HepG2 (cell line): Measurements from ENCODE around the gene DQX1. TPM values are rescaled to one million over a fixed set of nuclear protein-coding genes. Genes with fewer than 3 reads are reported as not detected.

Source experiments
- ARNT ChIP-seq: fragments of 450-650 bp; IDR thresholded peaks from 2 replicates; pipeline ENCODE4 v1.6.1; 2017
- BORCS8-MEF2B ChIP-seq: sonication (generic); formaldehyde crosslinking; IDR thresholded peaks from 2 replicates; pipeline ENCODE4 v1.8.0; 2022; ENCODE audit warnings: mild to moderate bottlenecking, missing genetic modification reagents
- CEBPG ChIP-seq: IDR thresholded peaks from 2 replicates; pipeline ENCODE4 v1.6.1; 2016
- CHD4 ChIP-seq: fragments of 200-600 bp; sonication (generic); IDR thresholded peaks from 2 replicates; pipeline ENCODE4 v1.7.0; 2017; ENCODE audit warnings: mild to moderate bottlenecking, low read length, borderline replicate concordance
- HNF4A ChIP-seq: sonication (generic); formaldehyde crosslinking; IDR thresholded peaks from 2 replicates; pipeline ENCODE4 v1.4.0; 2020; ENCODE audit warnings: missing genetic modification reagents
- KLF16 ChIP-seq, 2 experiments: sonication (generic) in 1 of 2; formaldehyde crosslinking in 1 of 2; IDR thresholded peaks; 2 replicates each; pipeline versions ENCODE4 v1.6.1 to v1.8.0; 2016 to 2023; ENCODE audit warnings: missing genetic modification reagents in 2 of 2, missing compliant biosample characterization in 1 of 2
- MTF2 ChIP-seq: sonication (generic); formaldehyde crosslinking; IDR thresholded peaks from 2 replicates; pipeline ENCODE4 v1.5.0; 2020; ENCODE audit warnings: missing genetic modification reagents, borderline replicate concordance
- NCOA2 ChIP-seq: sonication (generic); formaldehyde crosslinking; IDR thresholded peaks from 2 replicates; pipeline ENCODE4 v1.8.0; 2022; ENCODE audit warnings: inconsistent platforms
- PHB2 ChIP-seq: fragments of 450-650 bp; IDR thresholded peaks from 2 replicates; pipeline ENCODE4 v1.6.1; 2018; ENCODE audit not compliant: partially characterized antibody
- POLR2G ChIP-seq: fragments of 200-400 bp; formaldehyde crosslinking; IDR thresholded peaks from 2 replicates; pipeline ENCODE4 v1.6.1; 2018; ENCODE audit warnings: mild to moderate bottlenecking, low read depth, low read length, moderate library complexity
- SUZ12 ChIP-seq: fragments of 150-350 bp; IDR thresholded peaks from 2 replicates; pipeline ENCODE4 v1.6.1; 2014; ENCODE audit warnings: low read depth, low read length
- TCF7 ChIP-seq: sonication (generic); IDR thresholded peaks from 2 replicates; pipeline ENCODE4 v1.6.1; 2016; ENCODE audit warnings: antibody characterized with exemption, low read depth
- TSC22D2 ChIP-seq: sonication (generic); formaldehyde crosslinking; IDR thresholded peaks from 2 replicates; pipeline ENCODE4 v1.5.1; 2020; ENCODE audit warnings: missing genetic modification reagents, mild to moderate bottlenecking, borderline replicate concordance
- ZNF160 ChIP-seq: sonication (generic); formaldehyde crosslinking; IDR thresholded peaks from 2 replicates; pipeline ENCODE4 v1.8.0; 2022; ENCODE audit warnings: mild to moderate bottlenecking, inconsistent platforms, missing genetic modification reagents
- ZNF333 ChIP-seq: sonication (generic); formaldehyde crosslinking; IDR thresholded peaks from 2 replicates; pipeline ENCODE4 v1.4.0; 2020; ENCODE audit warnings: mild to moderate bottlenecking, missing genetic modification reagents, borderline replicate concordance
- ZNF367 ChIP-seq: sonication (generic); formaldehyde crosslinking; IDR thresholded peaks from 2 replicates; pipeline ENCODE4 v1.4.0; 2020; ENCODE audit warnings: missing genetic modification reagents, borderline replicate concordance
- ZNF552 ChIP-seq: sonication (generic); formaldehyde crosslinking; IDR thresholded peaks from 2 replicates; pipeline ENCODE4 v1.9.0; 2022; ENCODE audit warnings: missing genetic modification reagents, mild to moderate bottlenecking, borderline replicate concordance
- ZNF713 ChIP-seq: sonication (generic); formaldehyde crosslinking; IDR thresholded peaks from 2 replicates; pipeline ENCODE4 v1.4.0; 2020; ENCODE audit warnings: mild to moderate bottlenecking, missing genetic modification reagents
- ZSCAN31 ChIP-seq: sonication (generic); formaldehyde crosslinking; IDR thresholded peaks from 2 replicates; pipeline ENCODE4 v1.5.0; 2020; ENCODE audit warnings: low read depth, mild to moderate bottlenecking, missing genetic modification reagents
- polyA plus RNA-seq, 8 experiments: library from polyadenylated mRNA; depleted of rRNA in 3 of 8; stranded (reverse) in 7 of 8; unstranded in 1 of 8; fragments of >200 nt; fragmentation: Illumina TruSeq in 4 of 8; extraction: Trizol in 4 of 8; gene quantifications; 2 replicates each; pipeline versions ENCODE4 v1.2.1 to v1.2.3, GENCODE V29; 2011 to 2016; ENCODE audit warnings: low read depth in 4 of 8, missing spikeins in 1 of 8, mixed read lengths in 1 of 8; ENCODE audit not compliant: insufficient read depth in 1 of 8
- total RNA-seq, 5 experiments: library from RNA; depleted of rRNA; stranded (reverse); fragments of >200 nt; fragmentation: Illumina TruSeq; extraction: Trizol; gene quantifications; 2 replicates each; pipeline ENCODE4 v1.2.3, GENCODE V29; 2016; ENCODE audit warnings: low read depth in 1 of 5
- TF ChIP-seq, protein P1 (sequence below): sonication (generic); formaldehyde crosslinking; IDR thresholded peaks from 2 replicates; pipeline ENCODE4 v1.5.0; 2020; ENCODE audit warnings: mild to moderate bottlenecking, missing genetic modification reagents
- TF ChIP-seq, protein P2 (sequence below): sonication (generic); formaldehyde crosslinking; IDR thresholded peaks from 2 replicates; pipeline ENCODE4 v1.8.0; 2022; ENCODE audit warnings: missing genetic modification reagents, mild to moderate bottlenecking, inconsistent platforms, borderline replicate concordance

The DQX1 gene
- total and polyA plus RNA-seq, 2 of the 13 experiments (the other 11 are each of a cell fraction or from before 2014, with no cell fraction given) = 27.6 to 89.8 TPM

- TF ChIP-seq BORCS8-MEF2B (CRISPR knock-in tag) = peak; percentile 75; the same call in 1 of the 2 replicates
- TF ChIP-seq ZNF552 (CRISPR knock-in tag) = no peak
- no peak for TF ChIP-seq ZNF160 (CRISPR knock-in tag)
- no peak for TF ChIP-seq ZNF333 (CRISPR knock-in tag)
- TF ChIP-seq POLR2G = peak; percentile 96
- TF ChIP-seq, protein P1, sequence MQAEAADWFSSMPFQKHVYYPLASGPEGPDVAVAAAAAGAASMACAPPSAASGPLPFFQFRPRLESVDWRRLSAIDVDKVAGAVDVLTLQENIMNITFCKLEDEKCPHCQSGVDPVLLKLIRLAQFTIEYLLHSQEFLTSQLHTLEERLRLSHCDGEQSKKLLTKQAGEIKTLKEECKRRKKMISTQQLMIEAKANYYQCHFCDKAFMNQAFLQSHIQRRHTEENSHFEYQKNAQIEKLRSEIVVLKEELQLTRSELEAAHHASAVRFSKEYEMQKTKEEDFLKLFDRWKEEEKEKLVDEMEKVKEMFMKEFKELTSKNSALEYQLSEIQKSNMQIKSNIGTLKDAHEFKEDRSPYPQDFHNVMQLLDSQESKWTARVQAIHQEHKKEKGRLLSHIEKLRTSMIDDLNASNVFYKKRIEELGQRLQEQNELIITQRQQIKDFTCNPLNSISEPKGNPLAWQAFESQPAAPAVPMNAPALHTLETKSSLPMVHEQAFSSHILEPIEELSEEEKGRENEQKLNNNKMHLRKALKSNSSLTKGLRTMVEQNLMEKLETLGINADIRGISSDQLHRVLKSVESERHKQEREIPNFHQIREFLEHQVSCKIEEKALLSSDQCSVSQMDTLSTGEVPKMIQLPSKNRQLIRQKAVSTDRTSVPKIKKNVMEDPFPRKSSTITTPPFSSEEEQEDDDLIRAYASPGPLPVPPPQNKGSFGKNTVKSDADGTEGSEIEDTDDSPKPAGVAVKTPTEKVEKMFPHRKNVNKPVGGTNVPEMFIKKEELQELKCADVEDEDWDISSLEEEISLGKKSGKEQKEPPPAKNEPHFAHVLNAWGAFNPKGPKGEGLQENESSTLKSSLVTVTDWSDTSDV (CRISPR knock-in tag) = no peak
- peak; percentile 99 for TF ChIP-seq HNF4A
- no peak for TF ChIP-seq MTF2
- TF ChIP-seq TCF7 = 0 out of 2 replicates have a peak, but pooled peaks have one; percentile 11
- TF ChIP-seq CEBPG (CRISPR knock-in tag) = peak; percentile 55
- TF ChIP-seq ZNF367 (CRISPR knock-in tag) = no peak
- TF ChIP-seq PHB2 = no peak
- TF ChIP-seq TSC22D2 = no peak
- no peak for TF ChIP-seq ARNT
- TF ChIP-seq ZSCAN31 = no peak
- no peak for TF ChIP-seq SUZ12
- peak in 1 of 2 experiments; percentile 53; a peak in 1 of 4 replicates for TF ChIP-seq KLF16 (CRISPR knock-in tag; IDR thresholded peaks at IDR 0.05)
- 0 out of 2 replicates have a peak, but pooled peaks have one; percentile 81 for TF ChIP-seq ZNF713 (CRISPR knock-in tag)
- TF ChIP-seq, protein P2, sequence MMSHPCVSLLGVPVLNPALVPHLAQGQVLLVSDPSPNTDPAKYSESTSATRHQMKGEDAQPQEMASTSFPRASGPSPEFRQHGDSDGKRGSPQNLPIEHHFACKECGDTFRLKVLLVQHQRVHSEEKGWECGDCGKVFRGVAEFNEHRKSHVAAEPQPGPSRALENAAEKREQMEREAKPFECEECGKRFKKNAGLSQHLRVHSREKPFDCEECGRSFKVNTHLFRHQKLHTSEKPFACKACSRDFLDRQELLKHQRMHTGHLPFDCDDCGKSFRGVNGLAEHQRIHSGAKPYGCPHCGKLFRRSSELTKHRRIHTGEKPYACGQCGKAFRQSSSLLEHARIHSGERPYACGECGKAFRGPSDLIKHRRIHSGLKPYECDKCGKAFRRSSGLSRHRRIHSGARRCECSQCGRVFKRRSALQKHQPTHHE (CRISPR knock-in tag) = no peak; the same call in 1 of the 2 replicates
- TF ChIP-seq CHD4 = peak; percentile 32; the same call in 1 of the 2 replicates
- TF ChIP-seq NCOA2 (CRISPR knock-in tag) = peak; percentile 86
Observed at GRCh38 chr2:74502147-74502719, 23.8 kb downstream of the DQX1 start (continued).
